ENCODE results near the gene RFX3. TPM values are rescaled to one million over a fixed set of nuclear protein-coding genes. Genes with fewer than 3 reads are reported as not detected.
A peak's percentile ranks its signal among the peaks of the same experiment; 100 is the strongest.

The RFX3 gene
- total and polyA plus RNA-seq, 2 of the 13 experiments (the other 11 are each of a cell fraction or from before 2014, with no cell fraction given) = 2.7 to 5.3 TPM

DNA sequence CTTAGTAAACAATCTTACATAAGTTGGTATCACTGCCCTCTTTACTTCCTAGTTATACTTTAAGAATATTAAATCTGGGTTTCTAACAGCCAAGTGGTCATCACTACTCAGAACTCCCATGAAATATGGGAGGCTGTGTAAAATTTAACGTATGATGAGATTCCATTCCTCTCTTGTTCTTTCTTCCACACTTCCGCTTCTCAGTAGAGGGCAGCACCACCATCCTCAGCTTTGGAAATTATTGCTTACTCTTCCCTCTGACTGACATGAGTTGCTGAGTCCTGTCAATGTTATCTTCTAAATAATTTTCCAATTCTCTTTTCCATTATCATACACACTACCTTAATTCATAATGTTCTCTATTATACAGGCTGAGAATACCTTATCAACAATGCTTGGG is 194.0 kb downstream of the RFX3 start:
- H3K4me3 ChIP-seq (replicated peaks in 1 of 3; ENCODE audit: insufficient read depth in 1 of 3, low read depth in 2 of 3, low read length in 3 of 3) = no peak overlapping the region
- H3K27me3 ChIP-seq (ENCODE audit: control insufficient read depth in 1 of 2, insufficient read depth in 2 of 2, low read length in 2 of 2) = no peaks in the 10 kb centered on the region
- no peaks in the 10 kb centered on the region for H3K4me1 ChIP-seq (ENCODE audit: insufficient read depth, low read length)
- ChIA-PET POLR2A (no interaction called here), CTCF (ENCODE audit: low intra/inter-chr PET ratio, low total read pairs) (interaction anchor here (1.1 kb wide), 1 partner anchor 109 kb away, joined by 4 read pairs; no protein-coding TSS in a partner anchor)
- in situ Hi-C loops (cut with HindIII; ENCODE audit: extremely low pct_ligation_motif_present, low pct_unique_long_range_greater_than_20kb) = no loop called here
- TF ChIP-seq, protein P1, sequence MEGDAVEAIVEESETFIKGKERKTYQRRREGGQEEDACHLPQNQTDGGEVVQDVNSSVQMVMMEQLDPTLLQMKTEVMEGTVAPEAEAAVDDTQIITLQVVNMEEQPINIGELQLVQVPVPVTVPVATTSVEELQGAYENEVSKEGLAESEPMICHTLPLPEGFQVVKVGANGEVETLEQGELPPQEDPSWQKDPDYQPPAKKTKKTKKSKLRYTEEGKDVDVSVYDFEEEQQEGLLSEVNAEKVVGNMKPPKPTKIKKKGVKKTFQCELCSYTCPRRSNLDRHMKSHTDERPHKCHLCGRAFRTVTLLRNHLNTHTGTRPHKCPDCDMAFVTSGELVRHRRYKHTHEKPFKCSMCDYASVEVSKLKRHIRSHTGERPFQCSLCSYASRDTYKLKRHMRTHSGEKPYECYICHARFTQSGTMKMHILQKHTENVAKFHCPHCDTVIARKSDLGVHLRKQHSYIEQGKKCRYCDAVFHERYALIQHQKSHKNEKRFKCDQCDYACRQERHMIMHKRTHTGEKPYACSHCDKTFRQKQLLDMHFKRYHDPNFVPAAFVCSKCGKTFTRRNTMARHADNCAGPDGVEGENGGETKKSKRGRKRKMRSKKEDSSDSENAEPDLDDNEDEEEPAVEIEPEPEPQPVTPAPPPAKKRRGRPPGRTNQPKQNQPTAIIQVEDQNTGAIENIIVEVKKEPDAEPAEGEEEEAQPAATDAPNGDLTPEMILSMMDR (CRISPR knock-in tag; IDR thresholded peaks at IDR 0.05) = peak; percentile 53
- TF ChIP-seq STAG1 (CRISPR knock-in tag; IDR thresholded peaks at IDR 0.05) (peak; percentile 60), RAD51 (IDR thresholded peaks at IDR 0.05; ENCODE audit: borderline replicate concordance) (no peak), SMC3 (IDR thresholded peaks at IDR 0.05; ENCODE audit: low read length) (peak; percentile 13; the same call in 1 of the 2 replicates), CREB1 (IDR thresholded peaks at IDR 0.05) (no peak), CREB1 (CRISPR knock-in tag; IDR thresholded peaks at IDR 0.05) (no peak)
- no peaks in the 10 kb centered on the region for H3K9me3 ChIP-seq (ENCODE audit: low read length)
- no TSS peak for BruUV-seq (replicated peaks)
- no peak overlapping the region for H3K27ac ChIP-seq (ENCODE audit: extremely low read length, insufficient read depth, low read length)
- H3K4me2 ChIP-seq (ENCODE audit: low read depth, low read length) = no peak overlapping the region
- 71% methylated on average over 2 of the region's 2 CpGs for WGBS (ENCODE audit: low lambda C conversion rate)
- no peaks in the 10 kb centered on the region for H4K20me1 ChIP-seq (ENCODE audit: insufficient read depth, low read length)
- ATAC-seq = peak; percentile 64
- intact Hi-C loops (cut with micrococcal nuclease; ENCODE audit: unreplicated experiment) = loop anchor here (1.0 kb wide), 1 partner anchor 110 kb away; no protein-coding TSS in a partner anchor
- H3K79me2 ChIP-seq (ENCODE audit: insufficient read depth, low read length) = no peaks in the 10 kb centered on the region
- peak; percentile 17 for DNase-seq (ENCODE audit: low spot score)
- peak; percentile 73 for FAIRE-seq
- H2AFZ ChIP-seq (ENCODE audit: low read length) = no peak overlapping the region
- no peaks in the 10 kb centered on the region for H3K36me3 ChIP-seq (replicated peaks in 1 of 2; ENCODE audit: control insufficient read depth in 1 of 2, insufficient read depth in 2 of 2, low read length in 2 of 2)
- H3K9ac ChIP-seq (ENCODE audit: insufficient read depth, low read depth, low read length) = no peak overlapping the region

GRCh38 chr9:3330792-3331420 is 194.9 kb downstream of the RFX3 start:
- FAIRE-seq (no peak), DNase-seq (ENCODE audit: low spot score) (no peak), ATAC-seq (no peak)
- no peak overlapping the region for H3K27ac ChIP-seq (ENCODE audit: extremely low read length, insufficient read depth, low read length)
- no peaks in the 10 kb centered on the region for H3K27me3 ChIP-seq (ENCODE audit: control insufficient read depth in 1 of 2, insufficient read depth in 2 of 2, low read length in 2 of 2)
- H3K4me1 ChIP-seq (ENCODE audit: insufficient read depth, low read length) = no peaks in the 10 kb centered on the region
- H3K9me3 ChIP-seq (ENCODE audit: low read length) = no peaks in the 10 kb centered on the region
- ChIA-PET POLR2A (no interaction called here), CTCF (ENCODE audit: low intra/inter-chr PET ratio, low total read pairs) (interaction anchor here (1.1 kb wide), 1 partner anchor 110 kb away, joined by 4 read pairs; no protein-coding TSS in a partner anchor)
- H2AFZ ChIP-seq (ENCODE audit: low read length) = no peak overlapping the region
- no peaks in the 10 kb centered on the region for H4K20me1 ChIP-seq (ENCODE audit: insufficient read depth, low read length)
- H3K36me3 ChIP-seq (replicated peaks in 1 of 2; ENCODE audit: control insufficient read depth in 1 of 2, insufficient read depth in 2 of 2, low read length in 2 of 2) = no peaks in the 10 kb centered on the region
- no peak overlapping the region for H3K4me2 ChIP-seq (ENCODE audit: low read depth, low read length)
- intact Hi-C loops (cut with micrococcal nuclease; ENCODE audit: unreplicated experiment) = no loop called here
- no peak overlapping the region for H3K9ac ChIP-seq (ENCODE audit: insufficient read depth, low read depth, low read length)
- no peak overlapping the region for H3K4me3 ChIP-seq (replicated peaks in 1 of 3; ENCODE audit: insufficient read depth in 1 of 3, low read depth in 2 of 3, low read length in 3 of 3)
- in situ Hi-C loops (cut with HindIII; ENCODE audit: extremely low pct_ligation_motif_present, low pct_unique_long_range_greater_than_20kb) = no loop called here
- no TSS peak for BruUV-seq (replicated peaks)
- no peaks in the 10 kb centered on the region for H3K79me2 ChIP-seq (ENCODE audit: insufficient read depth, low read length)
- no peak for TF ChIP-seq SP1 (IDR thresholded peaks at IDR 0.05)
- TF ChIP-seq SP1 (CRISPR knock-in tag; IDR thresholded peaks at IDR 0.05) = no peak
- no peak for TF ChIP-seq EZH2 (conservative IDR thresholded peaks at IDR 0.05; ENCODE audit: low read depth, low read length)
- TF ChIP-seq ZNF720 (CRISPR knock-in tag; IDR thresholded peaks at IDR 0.05) = no peak
- TF ChIP-seq, protein P2, sequence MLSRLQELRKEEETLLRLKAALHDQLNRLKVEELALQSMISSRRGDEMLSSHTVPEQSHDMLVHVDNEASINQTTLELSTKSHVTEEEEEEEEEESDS (CRISPR knock-in tag; IDR thresholded peaks at IDR 0.05; ENCODE audit: borderline replicate concordance) = no peak
- TF ChIP-seq, protein P3, sequence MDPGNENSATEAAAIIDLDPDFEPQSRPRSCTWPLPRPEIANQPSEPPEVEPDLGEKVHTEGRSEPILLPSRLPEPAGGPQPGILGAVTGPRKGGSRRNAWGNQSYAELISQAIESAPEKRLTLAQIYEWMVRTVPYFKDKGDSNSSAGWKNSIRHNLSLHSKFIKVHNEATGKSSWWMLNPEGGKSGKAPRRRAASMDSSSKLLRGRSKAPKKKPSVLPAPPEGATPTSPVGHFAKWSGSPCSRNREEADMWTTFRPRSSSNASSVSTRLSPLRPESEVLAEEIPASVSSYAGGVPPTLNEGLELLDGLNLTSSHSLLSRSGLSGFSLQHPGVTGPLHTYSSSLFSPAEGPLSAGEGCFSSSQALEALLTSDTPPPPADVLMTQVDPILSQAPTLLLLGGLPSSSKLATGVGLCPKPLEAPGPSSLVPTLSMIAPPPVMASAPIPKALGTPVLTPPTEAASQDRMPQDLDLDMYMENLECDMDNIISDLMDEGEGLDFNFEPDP (CRISPR knock-in tag; conservative IDR thresholded peaks at IDR 0.05) = no peak

All from HepG2 (cell line).